H1 (cell line): Measurements from ENCODE around the gene NR0B1. TPM values are rescaled to one million over a fixed set of nuclear protein-coding genes. Genes with fewer than 3 reads are reported as not detected.

ENCODE experiments used
- CTCF ChIA-PET: fragments of 300-600 bp; sonication (Branson Sonifier 250); formaldehyde crosslinking; loops from one replicate; lab custom pipeline; 2021; ENCODE audit not compliant: partially characterized antibody; lab: Charles Lee
- POLR2A ChIA-PET: fragments of 300-600 bp; sonication (Branson Sonifier 250); formaldehyde crosslinking; loops from one replicate; lab custom pipeline; 2021; ENCODE audit warnings: inconsistent platforms; ENCODE audit not compliant: partially characterized antibody; lab: Charles Lee
- DNase-seq, 2 experiments: peaks; one replicate each; pipeline versions ENCODE4 v3.0.0 to v3.0.0-alpha.2; 2010 to 2022; ENCODE audit warnings: low spot score in 2 of 2, low read depth in 1 of 2, mixed read lengths in 1 of 2
- FAIRE-seq: peaks from 2 replicates; lab custom pipeline; 2011; peaks lifted over from hg19 to GRCh38; lab: Jason Lieb, UNC
- H2AFZ ChIP-seq: 2 replicates; pipeline ENCODE4 v1.8.1; 2012; ENCODE audit warnings: low read length, inconsistent platforms
- H2AK5ac ChIP-seq: 2 replicates; pipeline ENCODE4 v1.6.1; 2013; ENCODE audit warnings: low read depth, low read length
- H2BK120ac ChIP-seq: replicated peaks from 2 replicates; pipeline ENCODE3; 2013; ENCODE audit warnings: low read depth, low read length, inconsistent platforms
- H2BK12ac ChIP-seq: 2 replicates; pipeline ENCODE4 v1.6.1; 2013; ENCODE audit warnings: low read depth, low read length
- H2BK15ac ChIP-seq: 2 replicates; pipeline ENCODE4 v1.6.1; 2013; ENCODE audit warnings: low read length
- H2BK20ac ChIP-seq: 2 replicates; pipeline ENCODE4 v1.6.1; 2013; ENCODE audit warnings: low read length
- H2BK5ac ChIP-seq: 2 replicates; pipeline ENCODE4 v1.6.1; 2013; ENCODE audit warnings: low read depth, low read length
- H3K14ac ChIP-seq: 2 replicates; pipeline ENCODE4 v1.6.1; 2013; ENCODE audit warnings: inconsistent platforms; ENCODE audit not compliant: insufficient read length
- H3K18ac ChIP-seq: 2 replicates; pipeline ENCODE4 v1.6.1; 2013; ENCODE audit warnings: low read length; ENCODE audit errors: extremely low read depth
- H3K23ac ChIP-seq: 2 replicates; pipeline ENCODE4 v1.6.1; 2013; ENCODE audit warnings: inconsistent platforms; ENCODE audit not compliant: insufficient read length
- H3K23me2 ChIP-seq: 2 replicates; pipeline ENCODE4 v1.6.1; 2013; ENCODE audit warnings: low read depth, low read length
- H3K27ac ChIP-seq: 2 replicates; pipeline ENCODE4 v1.6.1; 2011; ENCODE audit warnings: low read depth, low read length, inconsistent platforms
- H3K27me3 ChIP-seq, 4 experiments: replicated peaks in 1 of 4; 1 replicate in 1 of 4; 2 replicates in 3 of 4; pipeline versions ENCODE4 v1.6.1 to v1.8.1; 2011 to 2013; ENCODE audit warnings: low read length in 3 of 4, mild to moderate bottlenecking in 3 of 4, inconsistent platforms in 2 of 4, mixed read lengths in 2 of 4, moderate library complexity in 1 of 4; ENCODE audit not compliant: control insufficient read depth in 3 of 4, insufficient read depth in 3 of 4; ENCODE audit errors: extremely low read depth in 1 of 4
- H3K36me3 ChIP-seq, 4 experiments: 2 replicates each; pipeline versions ENCODE4 v1.6.1 to v1.8.1; 2011 to 2013; ENCODE audit warnings: mild to moderate bottlenecking in 4 of 4, low read length in 3 of 4, moderate library complexity in 2 of 4, control low read depth in 1 of 4, inconsistent platforms in 1 of 4; ENCODE audit not compliant: insufficient read depth in 4 of 4, control insufficient read depth in 2 of 4
- H3K4ac ChIP-seq: replicated peaks from 2 replicates; pipeline ENCODE3; 2013; ENCODE audit warnings: low read length, low read depth, mixed read lengths, inconsistent platforms; ENCODE audit not compliant: insufficient read length
- H3K4me1 ChIP-seq, 4 experiments: replicated peaks in 1 of 4; 1 replicate in 1 of 4; 2 replicates in 3 of 4; pipeline versions ENCODE4 v1.6.1 to v1.8.1; 2011 to 2013; ENCODE audit warnings: low read length in 3 of 4, inconsistent platforms in 2 of 4, mixed read lengths in 1 of 4; ENCODE audit not compliant: insufficient read depth in 4 of 4, control insufficient read depth in 3 of 4
- H3K4me2 ChIP-seq, 2 experiments: 2 replicates each; pipeline versions ENCODE4 v1.6.1 to v1.8.1; 2011 to 2013; ENCODE audit warnings: low read depth in 2 of 2, low read length in 2 of 2, control low read depth in 1 of 2, inconsistent platforms in 1 of 2, mild to moderate bottlenecking in 1 of 2; ENCODE audit not compliant: insufficient read depth in 1 of 2
- H3K4me3 ChIP-seq, 4 experiments: fragments of 200-600, 300-600 bp in 1 of 4; sonication (generic), shearing (Covaris generic), sonication (Bioruptor Twin) in 1 of 4; 2 replicates each; pipeline versions ENCODE4 v1.5.1 to v1.8.1; 2011 to 2016; ENCODE audit warnings: low read length in 4 of 4, low read depth in 3 of 4, control low read depth in 2 of 4, inconsistent platforms in 2 of 4, mild to moderate bottlenecking in 2 of 4, mixed read lengths in 1 of 4, moderate library complexity in 1 of 4; ENCODE audit not compliant: insufficient read depth in 2 of 4; ENCODE audit errors: extremely low read depth in 1 of 4
- H3K56ac ChIP-seq: replicated peaks from 2 replicates; pipeline ENCODE3; 2013; ENCODE audit warnings: low read depth, mild to moderate bottlenecking, mixed read lengths, low read length, inconsistent platforms; ENCODE audit not compliant: insufficient read length
- H3K79me1 ChIP-seq: 2 replicates; pipeline ENCODE4 v1.6.1; 2013; ENCODE audit warnings: low read depth, low read length, control low read depth
- H3K79me2 ChIP-seq, 2 experiments: 2 replicates each; pipeline versions ENCODE4 v1.6.1 to v1.8.1; 2012 to 2013; ENCODE audit warnings: low read length in 2 of 2, mild to moderate bottlenecking in 2 of 2, inconsistent platforms in 1 of 2; ENCODE audit not compliant: insufficient read depth in 2 of 2, control insufficient read depth in 1 of 2
- H3K9ac ChIP-seq, 4 experiments: replicated peaks in 1 of 4; 1 replicate in 1 of 4; 2 replicates in 3 of 4; pipeline versions ENCODE4 v1.6.1 to v1.8.1; 2011 to 2013; ENCODE audit warnings: low read depth in 3 of 4, low read length in 3 of 4, control low read depth in 2 of 4, mild to moderate bottlenecking in 2 of 4, moderate library complexity in 2 of 4, inconsistent platforms in 1 of 4; ENCODE audit errors: extremely low read depth in 1 of 4
- H3K9me3 ChIP-seq, 2 experiments: 2 replicates each; pipeline versions ENCODE4 v1.6.1 to v1.8.1; 2012 to 2013; ENCODE audit warnings: mild to moderate bottlenecking in 2 of 2, moderate library complexity in 2 of 2, control low read depth in 1 of 2, inconsistent platforms in 1 of 2, low read depth in 1 of 2, low read length in 1 of 2, mixed read lengths in 1 of 2; ENCODE audit not compliant: insufficient read depth in 2 of 2
- H4K20me1 ChIP-seq, 2 experiments: replicated peaks in 1 of 2; 2 replicates each; pipeline versions ENCODE3 to v1.8.1; 2011 to 2013; ENCODE audit warnings: inconsistent platforms in 2 of 2, low read length in 2 of 2, mild to moderate bottlenecking in 1 of 2; ENCODE audit not compliant: insufficient read depth in 2 of 2, control insufficient read depth in 1 of 2
- H4K5ac ChIP-seq: 2 replicates; pipeline ENCODE4 v1.6.1; 2013; ENCODE audit warnings: low read length, low read depth, mixed read lengths, inconsistent platforms; ENCODE audit not compliant: insufficient read length
- H4K8ac ChIP-seq: 2 replicates; pipeline ENCODE4 v1.8.0; 2013; ENCODE audit warnings: mild to moderate bottlenecking, moderate library complexity, low read length, inconsistent platforms; ENCODE audit not compliant: insufficient read depth; ENCODE audit errors: extremely low read depth
- H4K91ac ChIP-seq: replicated peaks from 2 replicates; pipeline ENCODE3; 2013; ENCODE audit warnings: low read length, mixed read lengths, inconsistent platforms; ENCODE audit not compliant: insufficient read length
- NRF1 ChIP-seq: IDR thresholded peaks from 2 replicates; pipeline ENCODE4 v1.6.1; 2011; ENCODE audit warnings: mild to moderate bottlenecking, low read depth, low read length, improper control_type of control experiment
- SP2 ChIP-seq: IDR thresholded peaks from 2 replicates; pipeline ENCODE4 v1.6.1; 2012; ENCODE audit warnings: mild to moderate bottlenecking, low read length, inconsistent platforms
- WGBS, 2 experiments: shearing (Covaris generic) in 1 of 2; methylation state at CpG; one replicate each; pipeline versions ENCODE4 v1.1.6 to v1.1.7; 2013 to 2015; ENCODE audit warnings: low lambda C conversion rate in 2 of 2, mixed read lengths in 2 of 2, inconsistent platforms in 1 of 2, low coverage in 1 of 2, missing lambda C conversion rate in 1 of 2; ENCODE audit not compliant: insufficient replicate concordance in 2 of 2, insufficient coverage in 1 of 2, insufficient read length in 1 of 2; ENCODE audit errors: extremely low coverage in 1 of 2, missing lambda C conversion rate in 1 of 2; 5-methylcytosine and 5-hydroxymethylcytosine counted together
- polyA plus RNA-seq, 7 experiments: library from polyadenylated mRNA; depleted of rRNA in 3 of 7; stranded (reverse) in 5 of 7; unstranded in 2 of 7; fragments of >200 nt in 5 of 7; fragments of 200-250 nt in 2 of 7; gene quantifications; 1 replicate in 5 of 7; 2 replicates in 1 of 7; 4 replicates in 1 of 7; pipeline versions ENCODE4 v1.2.1 to v1.2.3, GENCODE V29; 2011 to 2013; ENCODE audit warnings: missing spikeins in 2 of 7, mixed read lengths in 2 of 7
- total RNA-seq: library from RNA; stranded (reverse); fragmentation: NEBNext Ultra II Directional; extraction: Animal tissue kit (Norgen Biotek cat#: 25700); gene quantifications from 2 replicates; pipeline ENCODE4 v1.2.1, GENCODE V29; 2021

NR0B1 gene
- total and polyA plus RNA-seq, 2 of the 8 experiments (the other 6 are each of a cell fraction or from before 2014, with no cell fraction given): 0.24 to 0.26 TPM

DNA sequence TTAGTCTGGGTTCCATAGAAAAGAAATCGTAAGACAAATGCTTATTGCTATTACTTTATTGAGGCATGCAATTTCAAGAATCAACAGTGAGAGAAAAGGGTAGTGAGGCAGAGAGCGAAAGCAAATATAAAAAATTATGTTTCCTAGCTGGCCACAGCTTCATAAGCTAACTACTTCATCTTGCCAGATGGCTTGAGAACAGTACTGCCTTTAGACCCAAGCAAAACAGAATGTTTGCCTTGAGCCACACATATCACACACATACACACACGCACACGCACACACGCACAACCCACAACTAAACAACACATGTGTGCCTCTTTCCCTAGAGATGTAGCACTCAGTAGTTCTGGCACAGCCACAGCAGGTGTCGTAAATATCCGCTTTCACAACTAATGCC is 31.6 kb upstream of the NR0B1 start:
- Histone ChIP-seq H3K9me3 (no peaks in the 10 kb centered on the region), H2AFZ (no peak overlapping the region), H3K4me1 (no peaks in the 10 kb centered on the region), H2BK5ac (no peak overlapping the region), H3K27me3 (no peaks in the 10 kb centered on the region), H2BK120ac (no peak overlapping the region), H3K18ac (no peak overlapping the region), H3K4me3 (no peak overlapping the region), H4K5ac (no peak overlapping the region), H3K79me1 (no peaks in the 10 kb centered on the region), H2BK15ac (no peak overlapping the region), H4K8ac (no peak overlapping the region), H3K27ac (no peak overlapping the region), H2BK20ac (no peak overlapping the region), H3K56ac (no peak overlapping the region), H3K79me2 (no peaks in the 10 kb centered on the region), H3K23me2 (no peaks in the 10 kb centered on the region), H3K14ac (no peak overlapping the region), H4K91ac (no peak overlapping the region), H2BK12ac (no peak overlapping the region), H3K9ac (no peak overlapping the region), H3K4me2 (no peak overlapping the region), H3K4ac (no peak overlapping the region), H3K36me3 (no peaks in the 10 kb centered on the region), H3K23ac (no peak overlapping the region), H4K20me1 (no peaks in the 10 kb centered on the region), H2AK5ac (no peak overlapping the region)
- CTCF ChIA-PET: no interaction called here
- FAIRE-seq (no peak), DNase-seq (no peak)
- WGBS, 2 experiments: 98% methylated on average over 7 of the region's 7 CpGs; no CpG with 5 or more reads in 1 of the 2 experiments
- no peak for TF ChIP-seq NRF1
- TF ChIP-seq SP2: no peak
- POLR2A ChIA-PET: no interaction called here
